Thyroid gland (tissue), 4 donors: ENCODE data around the gene TRIM27.

Experiments used
- CTCF ChIP-seq, 6 experiments: fragments of 200-600 bp in 3 of 6; fragments of 450-650 bp in 3 of 6; sonication (generic) in 3 of 6; IDR thresholded peaks; one replicate each; pipeline ENCODE4 v1.5.1; 2016 to 2019; ENCODE audit warnings: antibody characterized with exemption in 6 of 6, mild to moderate bottlenecking in 2 of 6, inconsistent platforms in 1 of 6, moderate library complexity in 1 of 6
- POLR2A ChIP-seq, 2 donors: fragments of 450-650 bp; IDR thresholded peaks; one replicate each; pipeline ENCODE4 v1.6.1; 2017; ENCODE audit warnings: antibody characterized with exemption in 2 of 2, mild to moderate bottlenecking in 2 of 2, moderate library complexity in 1 of 2

- TF ChIP-seq POLR2A (IDR thresholded peaks at IDR 0.05): no peak
- TF ChIP-seq CTCF (IDR thresholded peaks at IDR 0.05): no peak
Observed at GRCh38 chr6:28922004-28922820, 1.6 kb downstream of the TRIM27 start.
